ENCODE measurements around the gene CD36.
"Not testable (repeated sequence)": the region's sequence is repeated elsewhere in the genome, so short reads cannot be mapped to it uniquely, and the experiment has no call there.

Gene CD36

GRCh38 chr7:80654887-80655340 is 16.5 kb downstream of the CD36 start:
- FAIRE-seq = no peak

GRCh38 chr7:80656029-80656428 is 17.6 kb downstream of the CD36 start:
- no peak for FAIRE-seq

- peak; percentile 99 for FAIRE-seq
Observed at GRCh38 chr7:80659120-80660055, 20.9 kb downstream of the CD36 start.

GRCh38 chr7:80660939-80661338 is 22.5 kb downstream of the CD36 start:
- FAIRE-seq = no peak

GRCh38 chr7:80661729-80662128 is 23.3 kb downstream of the CD36 start:
- FAIRE-seq = no peak

GRCh38 chr7:80662252-80662651 is 23.8 kb downstream of the CD36 start:
- no peak for FAIRE-seq

- no peak for FAIRE-seq
Observed at GRCh38 chr7:80665526-80665925, 27.1 kb downstream of the CD36 start.

- no peak for FAIRE-seq
Observed at GRCh38 chr7:80666376-80666775, 27.9 kb downstream of the CD36 start.

- not testable (repeated sequence) for FAIRE-seq
Observed at GRCh38 chr7:80669367-80669766, 30.9 kb downstream of the CD36 start.

GRCh38 chr7:80671744-80672143 is 33.3 kb downstream of the CD36 start:
- FAIRE-seq = no peak

GRCh38 chr7:80675090-80675489 is 36.6 kb downstream of the CD36 start:
- no peak for FAIRE-seq

GRCh38 chr7:80676404-80676803 is 38.0 kb downstream of the CD36 start:
- no peak for FAIRE-seq

- FAIRE-seq = no peak
Observed at GRCh38 chr7:80677629-80678028, 39.2 kb downstream of the CD36 start.

- FAIRE-seq = no peak
Observed at GRCh38 chr7:80678707-80679106, 40.3 kb downstream of the CD36 start.

GRCh38 chr7:80679921-80680907 is 41.8 kb downstream of the CD36 start:
- no peak for FAIRE-seq

- FAIRE-seq = peak; percentile 79
Observed at GRCh38 chr7:80681272-80681885, 42.9 kb downstream of the CD36 start.

- no peak for FAIRE-seq
Observed at GRCh38 chr7:80682744-80683143, 44.3 kb downstream of the CD36 start.

GRCh38 chr7:80686576-80686975 is 48.1 kb downstream of the CD36 start:
- no peak for FAIRE-seq

- peak; percentile 98 for FAIRE-seq
Observed at GRCh38 chr7:80699045-80699638, 60.7 kb downstream of the CD36 start.

GRCh38 chr7:80699721-80700256 is 61.3 kb downstream of the CD36 start:
- FAIRE-seq = no peak

- FAIRE-seq = no peak
Observed at GRCh38 chr7:80703272-80703671, 64.8 kb downstream of the CD36 start.

- FAIRE-seq = no peak
Observed at GRCh38 chr7:80705130-80705781, 66.8 kb downstream of the CD36 start.
